ENCODE measurements around the gene MGAT4A.

MGAT4A gene

DNA sequence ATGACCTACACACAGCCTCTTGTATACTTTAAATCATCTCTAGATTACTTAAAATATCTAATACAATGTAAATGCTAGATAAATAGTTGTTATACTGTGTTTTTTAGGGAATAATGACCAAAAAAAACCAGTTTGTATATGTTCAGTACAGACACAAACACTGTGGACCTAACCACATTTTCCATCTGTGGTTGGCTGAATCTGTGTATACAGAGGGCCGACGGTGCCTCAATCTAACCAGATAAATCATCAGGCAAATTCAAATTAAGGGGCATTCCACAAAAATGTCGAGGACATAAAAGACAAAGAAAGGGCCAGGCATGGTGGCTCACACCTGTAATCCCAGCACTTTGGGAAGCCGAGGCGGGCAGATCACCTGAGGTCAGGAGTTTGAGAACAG, 14.1 kb downstream of the MGAT4A start:
- DNase-seq (ENCODE audit: low read depth, low spot score): no peak
- no peak overlapping the region for H3K27ac ChIP-seq
- H3K9ac ChIP-seq (ENCODE audit: insufficient read length): no peak overlapping the region
- peaks cover 14% of the 10 kb centered on the region for H3K36me3 ChIP-seq (ENCODE audit: insufficient read depth, low read length)
- no peak overlapping the region for H3K4me3 ChIP-seq
- TF ChIP-seq FOXP2 (optimal IDR thresholded peaks at IDR 0.05; ENCODE audit: control extremely low read depth, extremely low read length, insufficient read depth) (no peak), EZH2 (IDR thresholded peaks at IDR 0.05) (no peak), POLR2AphosphoS5 (IDR thresholded peaks at IDR 0.05; ENCODE audit: borderline replicate concordance, low read depth, low read length) (no peak)
- peaks cover 7% of the 10 kb centered on the region; the same call in 1 of the 2 replicates for H3K9me3 ChIP-seq (ENCODE audit: low read depth, low read length)

DNA sequence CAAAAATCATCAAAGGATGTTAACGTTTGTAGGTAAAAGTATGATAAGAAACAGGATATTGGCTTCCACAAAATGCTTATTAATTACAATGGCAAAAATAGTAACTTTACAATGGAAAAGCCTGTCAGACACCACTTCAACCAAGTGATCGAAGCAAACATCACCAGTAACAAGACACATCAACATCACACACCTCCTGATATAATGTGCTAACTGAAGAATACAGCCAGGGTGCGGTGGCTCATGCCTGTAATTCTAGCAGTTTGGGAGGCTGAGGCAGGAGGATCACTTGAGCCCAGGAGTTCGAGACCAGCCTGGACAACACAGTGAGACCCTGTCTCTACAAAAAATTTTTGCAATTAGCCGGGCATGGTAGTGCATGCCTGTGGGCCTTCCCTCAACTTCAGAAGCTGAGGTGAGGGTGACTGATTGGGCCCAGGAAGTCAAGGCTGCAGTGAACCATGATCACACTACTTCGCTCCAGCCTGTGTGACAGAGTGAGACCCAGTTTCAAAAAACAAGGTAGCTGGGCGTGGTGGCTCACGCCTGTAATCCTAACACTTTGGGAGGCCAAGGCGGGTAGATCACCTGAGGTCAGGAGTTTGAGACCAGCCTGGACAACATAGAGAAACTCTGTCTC, 15.0 kb downstream of the MGAT4A start:
- H3K9ac ChIP-seq (ENCODE audit: insufficient read length): no peak overlapping the region
- H3K36me3 ChIP-seq (ENCODE audit: insufficient read depth, low read length): peaks cover 10% of the 10 kb centered on the region
- H3K4me3 ChIP-seq: no peak overlapping the region
- TF ChIP-seq EZH2 (IDR thresholded peaks at IDR 0.05): no peak
- no peak for DNase-seq (ENCODE audit: low read depth, low spot score)
- no peak overlapping the region for H3K27ac ChIP-seq
- H3K9me3 ChIP-seq (ENCODE audit: low read depth, low read length): peaks cover 7% of the 10 kb centered on the region; the same call in 1 of the 2 replicates

DNA sequence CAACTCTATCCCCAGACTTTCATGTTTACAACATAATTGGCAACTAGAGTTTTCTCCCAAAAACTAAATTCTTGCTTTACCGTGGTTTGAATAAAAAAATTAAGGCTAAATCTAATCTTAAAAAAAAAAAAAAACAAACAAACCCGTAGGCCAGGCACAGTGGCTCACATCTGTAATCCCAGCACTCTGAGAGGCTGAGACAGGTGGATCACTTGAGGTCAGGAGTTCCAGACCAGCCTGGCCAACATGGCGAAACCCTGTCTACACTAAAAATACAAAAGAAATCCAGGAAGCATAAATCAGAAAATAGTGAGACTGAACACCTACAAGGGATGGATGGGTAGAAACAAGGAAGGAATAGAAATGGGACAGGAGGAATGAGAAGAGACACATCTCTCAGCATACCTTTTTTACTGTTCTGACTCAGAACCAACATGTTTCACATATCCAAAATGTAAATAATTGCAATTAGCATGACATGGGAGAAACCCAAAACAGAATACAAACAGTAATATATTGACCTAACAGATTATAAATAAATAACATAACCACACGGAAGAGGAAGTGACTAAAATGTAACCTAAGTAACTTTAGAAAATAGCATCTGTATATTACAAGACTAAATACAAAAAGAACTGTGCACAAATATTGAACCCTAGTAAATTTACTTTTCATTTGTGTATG, 17.5 kb downstream of the MGAT4A start:
- Histone ChIP-seq H3K36me3 (ENCODE audit: insufficient read depth, low read length) (no peaks in the 10 kb centered on the region), H3K4me3 (no peak overlapping the region), H3K9me3 (ENCODE audit: low read depth, low read length) (no peaks in the 10 kb centered on the region), H3K9ac (ENCODE audit: insufficient read length) (no peak overlapping the region), H3K27ac (no peak overlapping the region)
- TF ChIP-seq EZH2 (IDR thresholded peaks at IDR 0.05) (no peak), POLR2AphosphoS5 (IDR thresholded peaks at IDR 0.05; ENCODE audit: borderline replicate concordance, low read depth, low read length) (no peak), FOXP2 (optimal IDR thresholded peaks at IDR 0.05; ENCODE audit: control extremely low read depth, extremely low read length, insufficient read depth) (no peak)
- DNase-seq (ENCODE audit: low read depth, low spot score): no peak

DNA sequence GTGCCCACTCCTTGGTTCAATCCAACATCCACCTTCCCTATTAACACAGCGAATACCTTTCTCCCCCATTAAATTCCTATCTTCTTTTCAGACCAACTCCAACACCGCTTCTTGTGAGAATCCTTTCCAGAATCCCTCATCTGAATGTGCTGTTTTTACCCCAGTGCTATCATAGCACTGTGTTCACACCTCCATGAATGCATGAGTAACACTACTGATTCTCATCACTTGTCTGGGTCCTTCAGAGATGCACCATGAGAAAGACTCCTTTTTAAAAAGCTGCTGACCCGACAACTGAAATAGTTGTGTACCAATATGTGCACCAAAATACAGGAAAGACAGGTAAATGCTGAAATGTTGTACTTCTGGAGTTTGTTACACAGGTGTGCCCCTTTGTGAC, 18.8 kb downstream of the MGAT4A start:
- no peaks in the 10 kb centered on the region for H3K36me3 ChIP-seq (ENCODE audit: insufficient read depth, low read length)
- TF ChIP-seq FOXP2 (optimal IDR thresholded peaks at IDR 0.05; ENCODE audit: control extremely low read depth, extremely low read length, insufficient read depth): no peak
- TF ChIP-seq EZH2 (IDR thresholded peaks at IDR 0.05): no peak
- TF ChIP-seq POLR2AphosphoS5 (IDR thresholded peaks at IDR 0.05; ENCODE audit: borderline replicate concordance, low read depth, low read length): no peak
- H3K4me3 ChIP-seq: no peak overlapping the region
- no peak overlapping the region for H3K9ac ChIP-seq (ENCODE audit: insufficient read length)
- no peaks in the 10 kb centered on the region for H3K9me3 ChIP-seq (ENCODE audit: low read depth, low read length)
- H3K27ac ChIP-seq: no peak overlapping the region
- DNase-seq (ENCODE audit: low read depth, low spot score): no peak

DNA sequence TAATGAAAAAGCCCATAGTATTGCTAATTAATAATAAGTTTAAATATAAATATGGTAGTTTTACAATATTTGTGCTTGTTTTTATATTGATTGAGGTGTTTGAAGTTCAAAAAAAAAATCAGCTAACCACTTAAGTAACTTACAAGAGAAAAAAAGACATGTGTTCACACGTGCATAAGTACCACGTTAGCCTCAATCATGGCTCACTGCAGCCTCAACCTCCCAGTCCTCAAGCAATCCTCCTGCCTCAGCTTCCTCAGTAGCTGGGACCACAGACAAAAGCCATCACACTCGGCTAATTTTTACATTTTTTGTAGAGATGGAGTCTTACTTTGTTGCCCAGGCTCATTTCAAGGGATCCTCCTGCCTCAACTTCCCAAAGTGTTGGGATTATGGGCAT, 19.4 kb downstream of the MGAT4A start:
- H3K9ac ChIP-seq (ENCODE audit: insufficient read length): no peak overlapping the region
- no peak overlapping the region for H3K27ac ChIP-seq
- H3K9me3 ChIP-seq (ENCODE audit: low read depth, low read length): no peaks in the 10 kb centered on the region
- DNase-seq (ENCODE audit: low read depth, low spot score): no peak
- no peak overlapping the region for H3K4me3 ChIP-seq
- no peaks in the 10 kb centered on the region for H3K36me3 ChIP-seq (ENCODE audit: insufficient read depth, low read length)
- no peak for TF ChIP-seq POLR2AphosphoS5 (IDR thresholded peaks at IDR 0.05; ENCODE audit: borderline replicate concordance, low read depth, low read length)
- TF ChIP-seq EZH2 (IDR thresholded peaks at IDR 0.05): no peak
- TF ChIP-seq FOXP2 (optimal IDR thresholded peaks at IDR 0.05; ENCODE audit: control extremely low read depth, extremely low read length, insufficient read depth): no peak

DNA sequence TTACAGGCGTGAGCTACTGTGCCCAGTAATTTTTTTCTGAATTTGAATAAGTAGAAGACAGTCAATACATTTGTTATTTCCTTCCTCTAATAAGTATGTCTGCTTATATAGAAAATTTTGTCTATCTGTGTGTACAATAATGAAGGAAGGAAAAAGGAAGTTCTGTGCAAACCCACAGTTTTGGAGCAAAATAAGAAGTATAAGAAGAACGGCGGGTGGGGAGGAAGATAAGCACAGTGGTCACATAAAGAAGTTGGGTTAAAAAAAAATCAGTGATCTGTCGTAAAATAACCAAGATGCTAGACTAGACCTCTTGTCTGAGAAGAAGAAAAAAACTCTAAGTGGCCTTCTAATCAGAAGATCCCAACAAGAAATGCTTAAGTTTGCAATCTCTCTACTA, 20.2 kb downstream of the MGAT4A start:
- H3K4me3 ChIP-seq: no peak overlapping the region
- no peak for DNase-seq (ENCODE audit: low read depth, low spot score)
- no peak overlapping the region for H3K9ac ChIP-seq (ENCODE audit: insufficient read length)
- H3K9me3 ChIP-seq (ENCODE audit: low read depth, low read length): no peaks in the 10 kb centered on the region
- no peak for TF ChIP-seq POLR2AphosphoS5 (IDR thresholded peaks at IDR 0.05; ENCODE audit: borderline replicate concordance, low read depth, low read length)
- no peak for TF ChIP-seq EZH2 (IDR thresholded peaks at IDR 0.05)
- no peak for TF ChIP-seq FOXP2 (optimal IDR thresholded peaks at IDR 0.05; ENCODE audit: control extremely low read depth, extremely low read length, insufficient read depth)
- H3K27ac ChIP-seq: no peak overlapping the region
- no peaks in the 10 kb centered on the region for H3K36me3 ChIP-seq (ENCODE audit: insufficient read depth, low read length)

DNA sequence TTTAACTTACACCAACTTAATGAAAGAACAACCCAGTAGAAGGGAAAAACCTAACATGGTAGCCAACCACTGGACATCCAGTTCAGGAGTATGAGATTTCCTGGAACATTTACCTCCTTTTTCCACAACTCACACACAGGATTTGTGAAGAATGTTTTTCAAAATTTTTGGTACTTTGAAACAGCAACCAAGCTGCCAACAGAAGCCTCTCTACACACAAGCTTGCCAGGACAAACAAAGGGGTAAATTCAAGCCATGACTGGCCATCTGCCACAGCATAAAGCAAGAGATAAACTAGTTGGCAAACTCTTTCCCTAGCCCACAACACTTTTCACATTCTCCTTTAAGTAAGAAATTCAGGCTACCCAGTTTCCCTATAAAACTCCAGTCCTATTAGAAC, 21.4 kb downstream of the MGAT4A start:
- Histone ChIP-seq H3K4me3 (no peak overlapping the region), H3K9me3 (ENCODE audit: low read depth, low read length) (no peaks in the 10 kb centered on the region), H3K9ac (ENCODE audit: insufficient read length) (no peak overlapping the region), H3K27ac (no peak overlapping the region), H3K36me3 (ENCODE audit: insufficient read depth, low read length) (no peaks in the 10 kb centered on the region)
- TF ChIP-seq POLR2AphosphoS5 (IDR thresholded peaks at IDR 0.05; ENCODE audit: borderline replicate concordance, low read depth, low read length) (no peak), EZH2 (IDR thresholded peaks at IDR 0.05) (no peak), FOXP2 (optimal IDR thresholded peaks at IDR 0.05; ENCODE audit: control extremely low read depth, extremely low read length, insufficient read depth) (no peak)
- no peak for DNase-seq (ENCODE audit: low read depth, low spot score)

DNA sequence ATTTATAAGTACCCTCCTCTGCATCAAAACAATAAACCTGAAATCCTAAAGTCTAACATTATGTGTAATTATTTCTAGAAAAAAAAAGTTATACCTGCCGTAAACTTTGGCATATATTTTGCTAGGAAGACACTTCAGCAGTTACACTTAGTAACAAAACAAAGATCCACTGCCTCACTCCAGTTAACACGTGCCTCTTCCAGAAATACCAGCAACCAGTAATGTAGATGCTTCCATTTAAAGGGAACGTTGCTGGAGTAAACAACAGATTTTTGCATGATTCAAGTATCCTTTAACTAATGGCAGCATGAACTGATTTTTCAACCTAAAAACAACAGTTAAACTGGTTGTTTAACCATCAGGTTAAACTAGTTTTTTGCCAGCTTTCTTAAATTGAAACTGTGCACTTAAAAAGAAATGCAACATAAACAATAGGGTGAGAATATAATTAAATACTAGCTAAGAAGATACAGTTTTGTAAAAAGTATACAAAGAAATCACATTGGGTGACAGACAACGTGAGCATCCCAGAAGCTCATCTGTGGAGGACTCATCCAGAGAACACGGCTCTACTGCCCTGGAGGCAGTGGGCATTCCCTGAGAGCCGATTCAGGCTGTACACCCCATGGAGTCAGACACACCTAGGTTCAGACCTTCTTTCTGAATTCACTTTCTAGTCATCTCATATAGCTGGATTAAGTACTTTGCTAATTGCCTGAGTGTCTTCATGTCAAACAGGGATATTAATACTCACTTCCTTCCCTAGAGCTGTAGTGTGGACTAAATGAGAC, 22.3 kb downstream of the MGAT4A start:
- DNase-seq (ENCODE audit: low read depth, low spot score): no peak
- Histone ChIP-seq H3K36me3 (ENCODE audit: insufficient read depth, low read length) (no peaks in the 10 kb centered on the region), H3K9ac (ENCODE audit: insufficient read length) (no peak overlapping the region), H3K27ac (no peak overlapping the region), H3K4me3 (no peak overlapping the region), H3K9me3 (ENCODE audit: low read depth, low read length) (no peaks in the 10 kb centered on the region)
- TF ChIP-seq EZH2 (IDR thresholded peaks at IDR 0.05): no peak
- TF ChIP-seq POLR2AphosphoS5 (IDR thresholded peaks at IDR 0.05; ENCODE audit: borderline replicate concordance, low read depth, low read length): no peak
- TF ChIP-seq FOXP2 (optimal IDR thresholded peaks at IDR 0.05; ENCODE audit: control extremely low read depth, extremely low read length, insufficient read depth): no peak
